H9 (cell line): ENCODE results near the gene CCNT1. TPM values are rescaled to one million over a fixed set of nuclear protein-coding genes. Genes with fewer than 3 reads are reported as not detected.

ENCODE experiments used
- DNase-seq: peaks from one replicate; pipeline ENCODE4 v3.0.0-alpha.2; 2017
- H2AFZ ChIP-seq: one replicate; pipeline ENCODE4 v1.6.1; 2013; ENCODE audit warnings: mild to moderate bottlenecking, low read length, control low read depth, moderate library complexity
- H2AK5ac ChIP-seq: 2 replicates; pipeline ENCODE4 v1.6.1; 2013; ENCODE audit warnings: low read length, control low read depth, mixed read lengths; ENCODE audit not compliant: insufficient read length
- H2BK120ac ChIP-seq: one replicate; pipeline ENCODE4 v1.6.1; 2013; ENCODE audit warnings: low read depth, mild to moderate bottlenecking, low read length, control low read depth, inconsistent platforms; ENCODE audit not compliant: poor library complexity, severe bottlenecking
- H2BK12ac ChIP-seq: 2 replicates; pipeline ENCODE4 v1.6.1; 2013; ENCODE audit warnings: low read length, control low read depth, mixed read lengths, low read depth; ENCODE audit not compliant: insufficient read length
- H2BK15ac ChIP-seq: 2 replicates; pipeline ENCODE4 v1.6.1; 2013; ENCODE audit warnings: low read depth, low read length, control low read depth
- H2BK20ac ChIP-seq: one replicate; pipeline ENCODE4 v1.6.1; 2013; ENCODE audit warnings: low read depth, mild to moderate bottlenecking, low read length, control low read depth, inconsistent platforms; ENCODE audit not compliant: poor library complexity, severe bottlenecking
- H2BK5ac ChIP-seq: 2 replicates; pipeline ENCODE4 v1.6.1; 2013; ENCODE audit warnings: low read length, control low read depth, mixed read lengths; ENCODE audit not compliant: insufficient read length
- H3K14ac ChIP-seq: 2 replicates; pipeline ENCODE4 v1.6.1; 2013; ENCODE audit warnings: low read length, control low read depth; ENCODE audit not compliant: insufficient read depth
- H3K18ac ChIP-seq: 2 replicates; pipeline ENCODE4 v1.6.1; 2013; ENCODE audit warnings: low read depth, mild to moderate bottlenecking, mixed read lengths, low read length, control low read depth; ENCODE audit not compliant: insufficient read length
- H3K23ac ChIP-seq: 2 replicates; pipeline ENCODE4 v1.6.1; 2013; ENCODE audit warnings: low read length, control low read depth, mixed read lengths, low read depth; ENCODE audit not compliant: insufficient read length
- H3K23me2 ChIP-seq: 2 replicates; pipeline ENCODE4 v1.6.1; 2013; ENCODE audit warnings: low read depth, mild to moderate bottlenecking, mixed read lengths, low read length, control low read depth; ENCODE audit not compliant: insufficient read length, poor library complexity, severe bottlenecking
- H3K27ac ChIP-seq: 2 replicates; pipeline ENCODE4 v1.5.1; 2013; ENCODE audit warnings: low read length, control low read depth, mixed read lengths, low read depth; ENCODE audit not compliant: insufficient read length
- H3K27me3 ChIP-seq: 2 replicates; pipeline ENCODE4 v1.6.1; 2013; ENCODE audit warnings: low read length, control low read depth, inconsistent platforms; ENCODE audit not compliant: insufficient read depth
- H3K4ac ChIP-seq: 2 replicates; pipeline ENCODE4 v1.6.1; 2013; ENCODE audit warnings: low read depth, mild to moderate bottlenecking, control low read depth, inconsistent platforms, low read length, moderate library complexity
- H3K4me1 ChIP-seq: 2 replicates; pipeline ENCODE4 v1.6.1; 2013; ENCODE audit warnings: low read length, control low read depth, inconsistent platforms; ENCODE audit not compliant: insufficient read depth
- H3K4me2 ChIP-seq: 2 replicates; pipeline ENCODE4 v1.6.1; 2013; ENCODE audit warnings: low read length, control low read depth, mixed read lengths; ENCODE audit not compliant: insufficient read length, insufficient read depth
- H3K56ac ChIP-seq: 2 replicates; pipeline ENCODE4 v1.6.1; 2013; ENCODE audit warnings: low read depth, mild to moderate bottlenecking, mixed read lengths, low read length, control low read depth; ENCODE audit not compliant: insufficient read length
- H3K79me1 ChIP-seq: 2 replicates; pipeline ENCODE4 v1.6.1; 2013; ENCODE audit warnings: low read depth, mild to moderate bottlenecking, moderate library complexity, low read length, control low read depth, inconsistent platforms; ENCODE audit not compliant: insufficient read depth, poor library complexity, severe bottlenecking
- H3K79me2 ChIP-seq: 2 replicates; pipeline ENCODE4 v1.6.1; 2013; ENCODE audit warnings: low read length, control low read depth, inconsistent platforms; ENCODE audit not compliant: insufficient read depth
- H3K9ac ChIP-seq: 2 replicates; pipeline ENCODE4 v1.6.1; 2013; ENCODE audit warnings: low read length, control low read depth, mixed read lengths; ENCODE audit not compliant: insufficient read length; ENCODE audit errors: extremely low read depth
- H3K9me3 ChIP-seq: one replicate; pipeline ENCODE4 v1.6.1; 2013; ENCODE audit warnings: low read depth, low read length, inconsistent platforms; ENCODE audit not compliant: control insufficient read depth
- H3T11ph ChIP-seq: one replicate; pipeline ENCODE4 v1.6.1; 2013; ENCODE audit warnings: mild to moderate bottlenecking, low read length, control low read depth, inconsistent platforms
- H4K20me1 ChIP-seq: one replicate; pipeline ENCODE4 v1.6.1; 2013; ENCODE audit not compliant: control insufficient read depth, insufficient read length, insufficient read depth
- H4K5ac ChIP-seq: 2 replicates; pipeline ENCODE4 v1.6.1; 2013; ENCODE audit warnings: low read depth, mild to moderate bottlenecking, mixed read lengths, low read length, control low read depth; ENCODE audit not compliant: insufficient read length
- H4K8ac ChIP-seq: replicated peaks from 2 replicates; pipeline ENCODE4 v1.6.1; 2013; ENCODE audit warnings: low read length, control low read depth, mixed read lengths, low read depth; ENCODE audit not compliant: insufficient read length
- H4K91ac ChIP-seq: 2 replicates; pipeline ENCODE4 v1.6.1; 2013; ENCODE audit warnings: low read depth, mild to moderate bottlenecking, moderate library complexity, mixed read lengths, low read length, control low read depth; ENCODE audit not compliant: insufficient read length
- H3K27ac Mint-ChIP-seq, 3 experiments: 2 replicates in 2 of 3; 3 replicates in 1 of 3; pipeline ENCODE4 v1.8.0; 2020 to 2021; ENCODE audit warnings: mixed read lengths in 3 of 3, mild to moderate bottlenecking in 1 of 3, moderate library complexity in 1 of 3
- H3K27me3 Mint-ChIP-seq: 2 replicates; pipeline ENCODE4 v1.8.0; 2021; ENCODE audit warnings: low read depth, mild to moderate bottlenecking, moderate library complexity, mixed read lengths
- H3K36me3 Mint-ChIP-seq, 3 experiments: 2 replicates in 2 of 3; 3 replicates in 1 of 3; pipeline ENCODE4 v1.8.0; 2020 to 2021; ENCODE audit warnings: low read depth in 3 of 3, mixed read lengths in 3 of 3; ENCODE audit not compliant: insufficient read depth in 1 of 3
- H3K4me1 Mint-ChIP-seq, 2 experiments: 2 replicates each; pipeline ENCODE4 v1.8.0; 2020; ENCODE audit warnings: mixed read lengths in 2 of 2
- H3K4me3 Mint-ChIP-seq, 2 experiments: 2 replicates in 1 of 2; 3 replicates in 1 of 2; pipeline ENCODE4 v1.8.0; 2020 to 2021; ENCODE audit warnings: mild to moderate bottlenecking in 2 of 2, mixed read lengths in 2 of 2, moderate library complexity in 1 of 2
- H3K9me3 Mint-ChIP-seq, 2 experiments: 2 replicates in 1 of 2; 3 replicates in 1 of 2; pipeline ENCODE4 v1.8.0; 2020; ENCODE audit warnings: mild to moderate bottlenecking in 2 of 2, mixed read lengths in 2 of 2, moderate library complexity in 1 of 2
- CTCF ChIP-seq: fragments of 200-600 bp; sonication (generic); conservative IDR thresholded peaks from 3 replicates; pipeline ENCODE4 v1.8.0; 2021; ENCODE audit warnings: antibody characterized with exemption, mild to moderate bottlenecking
- WGBS: extraction: QIAGEN DNeasy Blood & Tissue Kit; methylation state at CpG from one replicate; pipeline ENCODE4 v1.1.7; 2013; ENCODE audit warnings: missing lambda C conversion rate, low lambda C conversion rate, mixed read lengths; ENCODE audit not compliant: insufficient read length; ENCODE audit errors: extremely low coverage; 5-methylcytosine and 5-hydroxymethylcytosine counted together
- total RNA-seq: library from RNA; stranded (reverse); gene quantifications from 2 replicates; pipeline ENCODE4 v1.2.1, GENCODE V29; 2021

Gene CCNT1
- total RNA-seq, 1 experiment from 2014 or later, result 53.1 TPM

DNA sequence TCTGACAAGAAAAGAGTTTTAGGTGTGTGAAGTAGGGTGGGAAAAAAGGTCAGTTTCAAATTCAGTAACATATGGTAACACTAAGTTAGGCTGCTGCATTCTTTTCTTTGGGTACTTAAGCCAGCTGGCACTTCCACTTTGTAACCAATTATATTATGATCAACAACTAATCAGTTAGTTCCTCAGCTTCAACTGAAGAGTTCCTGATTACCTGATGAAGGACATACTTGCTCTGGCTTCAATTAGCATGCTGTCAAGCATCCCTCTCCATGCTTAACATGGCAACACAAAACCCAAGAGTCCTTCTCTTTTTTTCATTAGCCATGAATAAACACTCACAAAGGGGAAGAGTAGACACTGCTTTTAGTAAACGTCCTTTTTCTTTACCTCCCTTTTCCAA, 27.7 kb downstream of the CCNT1 start:
- no peak overlapping the region for H3K14ac ChIP-seq
- no peak overlapping the region for H3T11ph ChIP-seq
- no peak overlapping the region for H4K8ac ChIP-seq
- no peaks in the 10 kb centered on the region for H3K9me3 ChIP-seq
- TF ChIP-seq CTCF, result no peak
- H3K27me3 Mint-ChIP-seq, result no peaks in the 10 kb centered on the region
- no peak overlapping the region for H3K4me3 Mint-ChIP-seq
- no peaks in the 10 kb centered on the region for H3K9me3 Mint-ChIP-seq
- no peak overlapping the region for H4K91ac ChIP-seq
- H3K4me2 ChIP-seq, result no peak overlapping the region
- H3K27ac ChIP-seq, result no peak overlapping the region
- WGBS, result no CpG with 5 or more reads among the region's 1 CpG
- no peaks in the 10 kb centered on the region for H3K4me1 Mint-ChIP-seq
- no peak overlapping the region for H3K18ac ChIP-seq
- no peak overlapping the region for H2BK20ac ChIP-seq
- no peak overlapping the region for H2BK12ac ChIP-seq
- H3K27me3 ChIP-seq, result no peaks in the 10 kb centered on the region
- H3K36me3 Mint-ChIP-seq, result peaks cover 15 to 56% (median 31%) of the 10 kb centered on the region in 3 experiments; a peak in 6 of 7 replicates
- no peaks in the 10 kb centered on the region for H3K23me2 ChIP-seq
- no peak overlapping the region for H2AK5ac ChIP-seq
- H2AFZ ChIP-seq, result no peak overlapping the region
- H2BK15ac ChIP-seq, result no peak overlapping the region
- H3K23ac ChIP-seq, result no peak overlapping the region
- no peak for DNase-seq
- H3K4me1 ChIP-seq, result no peaks in the 10 kb centered on the region
- H4K20me1 ChIP-seq, result no peaks in the 10 kb centered on the region
- peaks cover 4% of the 10 kb centered on the region for H3K79me1 ChIP-seq
- no peak overlapping the region for H3K9ac ChIP-seq
- H2BK120ac ChIP-seq, result no peak overlapping the region
- H2BK5ac ChIP-seq, result no peak overlapping the region
- H4K5ac ChIP-seq, result no peak overlapping the region
- H3K79me2 ChIP-seq, result peaks cover 5% of the 10 kb centered on the region
- H3K56ac ChIP-seq, result no peak overlapping the region
- peak overlapping the region in 1 of 3 experiments; percentile 40; a peak in 1 of 7 replicates for H3K27ac Mint-ChIP-seq
- no peak overlapping the region for H3K4ac ChIP-seq
